GM12801 (cell line): ENCODE results near the gene TMEM250.

ENCODE experiments used
- CTCF ChIP-seq: IDR thresholded peaks from one replicate; pipeline ENCODE4 v1.5.1; 2011; ENCODE audit warnings: control low read depth; ENCODE audit not compliant: insufficient read length; ENCODE audit errors: extremely low read depth

The TMEM250 gene, protein sequence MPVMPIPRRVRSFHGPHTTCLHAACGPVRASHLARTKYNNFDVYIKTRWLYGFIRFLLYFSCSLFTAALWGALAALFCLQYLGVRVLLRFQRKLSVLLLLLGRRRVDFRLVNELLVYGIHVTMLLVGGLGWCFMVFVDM

DNA sequence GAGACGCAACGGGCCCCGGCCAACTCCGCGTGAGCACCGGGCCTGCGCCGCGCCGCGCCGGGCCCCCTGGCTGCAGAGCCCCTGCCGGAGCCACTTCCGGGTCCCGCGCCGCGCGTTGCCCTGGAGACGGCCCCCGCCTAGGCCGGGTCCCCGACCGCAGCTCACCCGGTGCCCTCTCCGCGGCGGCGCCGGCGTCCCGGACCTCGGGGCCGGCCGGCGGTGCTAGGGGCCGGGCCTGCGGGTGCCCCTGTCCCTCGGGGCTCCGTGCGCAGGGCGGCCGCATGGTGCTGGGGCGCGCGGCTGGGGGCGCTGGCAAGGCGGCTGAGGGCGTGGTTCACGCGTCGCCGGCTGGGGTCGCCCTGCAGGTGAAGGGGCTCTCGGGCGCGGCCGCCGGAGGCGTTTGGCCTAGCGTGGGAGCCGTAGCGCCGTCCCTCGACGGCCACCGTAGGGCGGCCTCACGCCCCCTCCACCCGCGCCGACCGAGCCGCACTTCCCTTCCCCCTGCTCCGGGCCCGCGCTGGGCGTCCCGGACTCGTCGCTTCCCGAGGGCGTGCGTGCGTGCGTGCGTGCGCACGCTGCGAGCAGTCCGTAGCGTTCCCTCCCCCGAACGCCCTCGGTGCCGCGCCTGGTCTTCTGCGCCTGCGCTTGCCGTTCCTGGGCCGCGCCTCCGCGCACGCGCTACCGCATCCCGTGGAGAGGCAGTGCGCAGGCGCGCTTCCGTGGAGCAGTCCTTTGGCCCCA, at the start of gene TMEM250:
TSS of gene TMEM250 (minus strand) at position 556 of the 741 bp plus-strand sequence. CDS start 1,975 bp downstream, outside the sequence.
- TF ChIP-seq CTCF: no peak

DNA sequence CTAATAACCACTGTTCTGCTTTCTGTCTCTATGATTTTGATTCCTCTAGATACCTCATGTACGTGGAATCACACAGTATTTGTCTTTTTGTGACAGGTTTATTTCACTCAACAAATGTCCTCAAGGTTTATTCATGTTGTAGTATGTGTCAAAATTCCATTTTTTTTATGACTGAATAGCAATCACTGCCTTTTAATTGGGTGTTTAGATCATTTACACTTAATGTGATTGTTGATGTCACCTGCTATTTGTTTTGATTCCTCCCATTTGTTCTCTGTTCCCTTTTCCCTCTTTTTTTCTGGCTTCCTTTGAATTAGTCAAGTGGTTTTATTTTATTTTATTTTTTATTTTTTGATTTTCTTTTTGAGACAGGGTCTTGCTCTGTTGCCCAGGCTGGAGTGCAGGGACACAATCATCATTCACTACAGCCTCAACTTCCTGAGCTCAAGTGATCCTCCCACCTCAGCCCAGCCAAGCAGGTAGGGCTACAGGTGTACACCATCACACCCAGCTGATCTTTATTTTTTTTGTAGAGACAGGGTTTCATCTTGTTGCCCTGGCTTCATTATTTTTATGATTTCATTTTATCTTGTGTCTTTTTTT, 44.7 kb upstream of the TMEM250 start:
- no peak for TF ChIP-seq CTCF

- TF ChIP-seq CTCF: no peak
Observed at GRCh38 chr9:136160995-136161610, 42.4 kb upstream of the TMEM250 start.

DNA sequence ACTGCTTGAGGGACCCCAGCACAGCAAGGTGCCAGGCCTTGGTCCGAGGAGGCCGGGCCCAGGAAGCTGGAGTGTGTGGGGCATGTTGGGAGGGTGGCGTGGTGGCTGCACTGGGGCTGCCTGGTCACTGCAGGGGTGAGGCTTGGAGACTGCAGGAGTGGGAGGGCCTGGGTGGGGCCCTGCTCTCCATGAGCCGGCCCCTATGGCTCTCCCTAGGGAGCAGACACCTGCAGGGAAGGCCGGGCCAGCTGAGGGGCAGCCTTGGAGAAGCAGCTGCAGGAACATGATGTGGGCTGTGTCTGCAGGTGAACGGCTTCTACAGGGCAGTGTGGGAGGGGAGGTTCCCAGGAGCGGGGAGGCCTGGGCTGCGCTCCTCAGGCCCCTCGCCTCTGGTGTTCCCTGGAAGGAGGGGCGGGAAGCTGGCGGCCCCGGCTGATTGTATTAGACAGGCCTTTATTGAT, 41.7 kb upstream of the TMEM250 start:
- no peak for TF ChIP-seq CTCF

DNA sequence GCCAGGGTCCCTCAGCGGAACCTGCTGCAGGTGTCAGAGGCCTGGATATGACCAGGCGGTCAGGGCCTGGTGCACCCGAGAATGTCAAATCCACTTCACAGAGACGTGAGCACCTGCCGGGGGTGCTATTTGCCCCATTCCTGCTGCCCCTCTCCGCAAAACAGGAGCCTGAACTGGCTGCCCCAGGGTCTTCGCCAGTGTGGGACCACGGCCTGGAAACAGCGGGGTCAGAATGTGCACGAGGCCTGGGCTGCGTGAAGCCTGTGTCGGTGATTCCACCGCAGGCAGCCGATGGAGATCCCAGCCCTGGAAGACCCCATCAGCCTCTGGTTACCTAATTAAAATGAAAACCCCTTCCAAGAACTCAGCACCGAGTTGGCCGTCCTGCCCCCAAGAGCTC, 41.2 kb upstream of the TMEM250 start:
- TF ChIP-seq CTCF: no peak

DNA sequence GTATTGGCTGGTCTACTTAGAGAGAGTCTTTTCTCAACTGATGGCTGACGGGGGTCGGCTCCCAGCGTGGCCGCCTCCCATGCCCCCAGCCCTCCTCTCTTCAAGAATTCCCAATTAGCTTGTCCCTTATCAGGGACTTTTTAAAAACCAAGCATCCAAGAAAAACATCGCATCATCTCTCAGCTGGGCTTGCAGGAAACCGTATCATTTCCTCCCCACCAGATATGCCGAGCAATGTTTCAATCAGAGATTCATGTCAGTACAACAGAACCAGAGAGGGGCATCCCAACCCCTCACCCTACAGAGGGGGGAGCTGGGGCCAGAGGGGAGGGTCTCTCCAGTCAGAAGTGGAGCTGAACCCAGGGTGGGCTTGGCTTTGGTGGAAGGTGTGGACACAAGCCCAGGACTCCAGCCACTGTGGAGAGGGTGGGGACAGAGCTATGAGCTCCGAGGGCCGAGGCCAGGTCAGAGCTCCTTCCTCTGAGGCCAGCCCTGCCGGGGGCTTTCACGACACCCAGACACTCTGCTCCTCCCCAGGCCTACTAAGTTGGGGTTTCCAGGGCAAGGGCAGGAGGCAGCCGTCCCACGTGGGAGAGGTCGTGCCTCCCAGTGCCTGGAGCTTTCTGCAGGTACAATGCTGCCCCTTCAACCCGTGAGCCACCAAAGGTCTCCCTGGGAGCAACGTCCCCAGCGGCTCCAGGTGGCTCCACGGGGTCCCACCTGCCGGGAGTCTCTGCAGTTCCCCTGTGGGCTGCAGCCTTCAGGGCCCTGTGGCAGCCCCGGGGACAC, 39.0 kb upstream of the TMEM250 start:
- no peak for TF ChIP-seq CTCF
